ENCODE measurements around the gene CCR9.
"Not testable (repeated sequence)": the region's sequence is repeated elsewhere in the genome, so short reads cannot be mapped to it uniquely, and the experiment has no call there.

- not testable (repeated sequence) for TF ChIP-seq CTCF (IDR thresholded peaks at IDR 0.05; ENCODE audit: low read depth, low read length); POLR2A (IDR thresholded peaks at IDR 0.05; ENCODE audit: extremely low read depth, insufficient read length); MAX (IDR thresholded peaks at IDR 0.05; ENCODE audit: low read depth, low read length)
Measured at GRCh38 chr3:45857024-45857423, 29.3 kb upstream of the CCR9 start.
